Kidney epithelial cell (primary cell): ENCODE data around the gene MLLT3. TPM values are rescaled to one million over a fixed set of nuclear protein-coding genes. Genes with fewer than 3 reads are reported as not detected.

Experiments
- DNase-seq: peaks from one replicate; pipeline ENCODE4 v3.0.0-alpha.2; 2010; ENCODE audit warnings: low read depth
- H3K27me3 ChIP-seq: 2 replicates; pipeline ENCODE4 v1.6.0; 2011; ENCODE audit warnings: low read length; ENCODE audit not compliant: control insufficient read depth, insufficient read depth
- H3K36me3 ChIP-seq: 2 replicates; pipeline ENCODE4 v1.5.1; 2011; ENCODE audit warnings: low read length; ENCODE audit not compliant: control insufficient read depth, insufficient read depth
- H3K4me3 ChIP-seq: 2 replicates; pipeline ENCODE4 v1.5.1; 2011; ENCODE audit warnings: low read depth, mild to moderate bottlenecking, control low read depth, low read length
- total RNA-seq: library from RNA; depleted of rRNA; stranded (reverse); fragments of >200 nt; gene quantifications from 2 replicates; pipeline ENCODE4 v1.2.3, GENCODE V29; 2015
- TF ChIP-seq, protein P1 (sequence below): IDR thresholded peaks from 2 replicates; pipeline ENCODE4 v1.5.1; 2011; ENCODE audit warnings: mild to moderate bottlenecking, moderate library complexity, low read length, control low read depth, inconsistent platforms; ENCODE audit not compliant: insufficient read depth, poor library complexity, severe bottlenecking

The MLLT3 gene
- total RNA-seq, 1 donor from 2014 or later, result 16.2 TPM

DNA sequence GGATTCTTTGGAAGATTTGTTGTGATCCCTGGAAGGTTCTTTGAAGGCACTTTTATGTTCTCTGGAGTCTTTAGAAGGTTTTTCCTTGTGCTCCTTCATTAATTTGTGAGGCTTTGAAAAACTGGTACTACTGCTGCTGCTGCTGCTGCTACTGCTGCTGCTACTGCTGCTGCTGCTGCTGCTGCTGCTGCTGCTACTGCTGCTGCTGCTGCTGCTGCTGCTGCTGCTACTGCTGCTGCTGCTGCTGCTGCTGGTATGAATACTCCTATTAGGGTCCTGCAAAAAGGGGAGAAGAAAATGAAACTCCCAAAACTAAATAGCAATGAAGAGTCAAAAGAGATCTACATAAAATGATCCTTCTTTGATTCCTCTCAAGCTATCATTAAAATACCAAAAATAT lies 208.1 kb downstream of the MLLT3 start:
- TF ChIP-seq, protein P1, sequence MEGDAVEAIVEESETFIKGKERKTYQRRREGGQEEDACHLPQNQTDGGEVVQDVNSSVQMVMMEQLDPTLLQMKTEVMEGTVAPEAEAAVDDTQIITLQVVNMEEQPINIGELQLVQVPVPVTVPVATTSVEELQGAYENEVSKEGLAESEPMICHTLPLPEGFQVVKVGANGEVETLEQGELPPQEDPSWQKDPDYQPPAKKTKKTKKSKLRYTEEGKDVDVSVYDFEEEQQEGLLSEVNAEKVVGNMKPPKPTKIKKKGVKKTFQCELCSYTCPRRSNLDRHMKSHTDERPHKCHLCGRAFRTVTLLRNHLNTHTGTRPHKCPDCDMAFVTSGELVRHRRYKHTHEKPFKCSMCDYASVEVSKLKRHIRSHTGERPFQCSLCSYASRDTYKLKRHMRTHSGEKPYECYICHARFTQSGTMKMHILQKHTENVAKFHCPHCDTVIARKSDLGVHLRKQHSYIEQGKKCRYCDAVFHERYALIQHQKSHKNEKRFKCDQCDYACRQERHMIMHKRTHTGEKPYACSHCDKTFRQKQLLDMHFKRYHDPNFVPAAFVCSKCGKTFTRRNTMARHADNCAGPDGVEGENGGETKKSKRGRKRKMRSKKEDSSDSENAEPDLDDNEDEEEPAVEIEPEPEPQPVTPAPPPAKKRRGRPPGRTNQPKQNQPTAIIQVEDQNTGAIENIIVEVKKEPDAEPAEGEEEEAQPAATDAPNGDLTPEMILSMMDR, result no peak
- no peak for DNase-seq
- Histone ChIP-seq H3K36me3 (no peaks in the 10 kb centered on the region), H3K27me3 (no peaks in the 10 kb centered on the region), H3K4me3 (no peak overlapping the region)

DNA sequence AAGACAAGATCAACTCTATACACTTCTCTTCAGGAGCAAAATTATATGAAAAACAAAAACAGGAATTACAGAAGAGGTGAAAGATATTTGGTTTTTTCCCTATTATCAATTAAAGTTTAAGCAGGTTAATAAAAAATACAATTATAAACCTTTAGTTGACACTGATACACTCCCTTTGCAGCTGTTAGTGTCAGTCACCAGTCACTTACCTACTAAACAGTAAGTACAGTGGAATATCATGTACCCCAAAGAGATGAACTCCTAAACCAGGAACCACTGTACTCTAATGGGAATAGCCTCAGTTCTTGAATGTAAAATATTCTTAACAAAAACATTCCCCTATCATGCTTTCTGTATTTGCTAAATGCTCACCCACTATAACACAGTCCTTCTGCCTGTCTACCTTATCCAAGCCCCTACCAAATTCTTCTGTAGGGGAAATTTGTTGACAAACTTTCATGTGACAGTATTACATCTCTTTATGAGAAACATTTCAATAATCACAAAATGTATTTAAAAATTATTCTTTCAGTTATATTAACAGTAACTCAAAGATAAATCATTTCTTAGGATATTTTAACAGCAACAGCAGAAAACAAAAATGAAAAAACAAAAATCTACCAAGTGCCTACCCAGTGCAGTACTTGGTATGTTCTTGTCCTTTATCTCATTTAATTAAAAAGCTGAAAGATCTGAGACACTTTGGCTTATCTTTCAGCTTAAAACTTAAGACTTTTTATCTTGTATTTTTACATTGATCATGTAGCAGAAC lies 212.8 kb downstream of the MLLT3 start:
- TF ChIP-seq, protein P1, result no peak
- Histone ChIP-seq H3K4me3 (no peak overlapping the region), H3K27me3 (no peaks in the 10 kb centered on the region), H3K36me3 (no peaks in the 10 kb centered on the region)
- no peak for DNase-seq

DNA sequence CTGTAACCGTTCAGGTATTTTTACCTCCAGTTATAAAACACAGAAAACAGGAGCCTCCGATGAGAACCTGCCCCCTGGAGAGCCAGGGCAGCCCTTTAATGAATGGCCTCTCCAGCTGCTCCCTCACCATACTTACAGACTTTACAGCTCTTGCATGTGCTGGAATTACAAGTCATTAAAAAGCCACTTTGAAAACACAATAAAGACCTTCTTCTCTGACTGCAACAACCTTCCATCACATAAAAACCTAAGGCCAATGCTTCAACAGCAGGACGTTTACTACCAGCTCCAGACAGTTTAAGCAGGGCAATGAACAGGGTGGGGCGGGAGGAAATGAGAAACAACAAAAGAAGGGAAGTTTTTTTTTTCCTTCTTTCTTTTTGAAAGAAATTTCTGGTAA lies 213.8 kb downstream of the MLLT3 start:
- H3K36me3 ChIP-seq, result no peaks in the 10 kb centered on the region
- no peak overlapping the region for H3K4me3 ChIP-seq
- DNase-seq, result no peak
- TF ChIP-seq, protein P1, result no peak
- H3K27me3 ChIP-seq, result no peaks in the 10 kb centered on the region

DNA sequence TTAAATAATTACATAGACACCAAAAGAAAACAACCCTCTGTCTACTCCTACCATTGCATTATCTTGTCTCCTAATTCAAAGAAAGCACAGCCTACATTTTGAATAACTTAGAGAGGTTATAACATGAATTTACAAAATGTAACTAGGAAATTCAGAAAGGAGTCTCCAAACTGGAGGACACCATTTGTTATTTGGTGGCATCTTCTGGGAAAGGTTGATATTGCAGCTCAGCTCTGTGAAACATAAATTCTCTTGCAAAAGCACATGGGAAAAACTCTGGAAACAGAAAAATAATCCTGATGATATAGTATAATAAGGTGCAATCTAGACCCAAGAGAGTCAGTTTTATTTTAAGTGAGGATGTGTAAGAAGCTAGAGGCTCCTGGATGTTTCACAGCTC lies 215.3 kb downstream of the MLLT3 start:
- no peaks in the 10 kb centered on the region for H3K27me3 ChIP-seq
- no peak for DNase-seq
- TF ChIP-seq, protein P1, result no peak
- H3K4me3 ChIP-seq, result no peak overlapping the region
- H3K36me3 ChIP-seq, result no peaks in the 10 kb centered on the region

DNA sequence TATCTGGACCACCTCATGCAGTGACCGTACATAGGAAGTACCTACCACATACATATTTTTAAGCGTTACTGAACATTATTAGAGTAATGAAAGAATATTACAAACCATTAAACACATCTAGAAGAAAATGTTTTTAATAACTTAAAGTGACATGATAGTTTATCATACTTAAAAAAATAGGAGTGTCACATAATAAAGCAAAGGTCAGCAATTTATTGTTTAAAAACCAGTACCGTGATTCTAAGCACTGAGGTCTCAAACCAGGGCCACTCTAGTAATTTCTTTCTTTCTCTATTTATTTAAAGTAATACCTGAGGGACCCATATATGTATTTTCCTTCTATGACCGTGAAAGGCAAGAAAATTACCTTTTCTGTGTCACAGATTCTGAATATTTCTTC lies 216.0 kb downstream of the MLLT3 start:
- no peak overlapping the region for H3K4me3 ChIP-seq
- TF ChIP-seq, protein P1, result no peak
- H3K27me3 ChIP-seq, result no peaks in the 10 kb centered on the region
- no peak for DNase-seq
- no peaks in the 10 kb centered on the region for H3K36me3 ChIP-seq

DNA sequence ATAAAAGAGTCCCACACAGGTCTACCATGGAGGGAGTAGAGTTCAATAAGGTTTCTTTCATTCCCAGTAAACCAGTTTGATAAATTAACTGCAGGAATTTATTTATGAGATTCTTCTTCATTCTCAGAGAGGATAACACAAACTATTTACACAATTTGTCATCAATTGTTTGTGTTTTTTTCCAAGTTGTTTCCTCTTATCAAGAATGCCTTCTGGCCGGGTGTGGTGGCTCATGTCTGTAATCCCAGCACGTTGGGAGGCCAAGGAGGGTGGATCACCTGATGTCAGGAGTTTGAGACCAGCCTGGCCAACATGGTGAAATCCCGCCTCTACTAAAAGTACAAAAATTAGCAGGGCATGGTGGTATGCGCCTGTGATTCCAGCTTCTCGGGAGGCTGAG lies 216.7 kb downstream of the MLLT3 start:
- TF ChIP-seq, protein P1, result no peak
- H3K27me3 ChIP-seq, result no peaks in the 10 kb centered on the region
- H3K4me3 ChIP-seq, result no peak overlapping the region
- DNase-seq, result no peak
- no peaks in the 10 kb centered on the region for H3K36me3 ChIP-seq
